Dermis microvascular lymphatic vessel endothelial cell (primary cell): ENCODE measurements around the gene GPR17. TPM values are rescaled to one million over a fixed set of nuclear protein-coding genes. Genes with fewer than 3 reads are reported as not detected.

Experiments used
- DNase-seq, 2 donors: peaks; one replicate each; pipeline versions ENCODE4 v3.0.0 to v3.0.0-alpha.2; 2010; ENCODE audit warnings: low read depth in 2 of 2
- total RNA-seq: library from RNA; depleted of rRNA; stranded (reverse); fragments of >200 nt; gene quantifications from 2 replicates; pipeline ENCODE4 v1.2.1, GENCODE V29; 2014

GPR17 gene
- total RNA-seq, 1 donor from 2014 or later: not detected

DNA sequence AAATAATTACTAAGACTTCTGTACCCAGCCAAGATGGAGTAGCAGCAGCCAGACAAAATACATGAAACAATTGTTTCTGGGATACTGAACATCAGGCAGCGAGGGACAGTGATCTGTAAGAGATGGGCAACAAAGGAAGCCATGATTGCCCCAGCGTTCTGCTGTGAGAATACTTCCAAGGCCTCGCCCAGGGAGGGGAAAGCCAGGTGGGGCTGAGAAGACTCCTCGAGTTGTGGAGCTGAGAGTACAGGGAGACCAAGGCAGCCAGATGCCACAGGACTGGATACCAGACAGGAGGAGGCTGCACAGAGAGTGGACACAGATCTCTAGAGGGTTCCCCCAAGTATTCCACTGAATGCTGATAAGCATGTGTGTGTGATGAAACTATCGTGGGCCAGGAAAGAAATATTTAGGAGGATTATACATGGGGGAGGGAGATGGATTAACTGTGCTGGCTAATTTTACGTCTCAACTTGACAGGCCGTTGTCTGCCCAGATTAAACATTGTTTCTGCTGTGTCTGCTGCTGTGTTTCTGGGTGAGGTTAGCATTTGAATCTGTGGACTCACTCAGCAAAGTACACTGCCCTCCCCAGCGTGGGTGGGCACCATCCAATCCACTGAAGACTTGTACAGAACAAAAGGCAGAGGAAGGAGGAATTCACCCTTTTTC is 39.6 kb downstream of the GPR17 start:
- DNase-seq: no peak

DNA sequence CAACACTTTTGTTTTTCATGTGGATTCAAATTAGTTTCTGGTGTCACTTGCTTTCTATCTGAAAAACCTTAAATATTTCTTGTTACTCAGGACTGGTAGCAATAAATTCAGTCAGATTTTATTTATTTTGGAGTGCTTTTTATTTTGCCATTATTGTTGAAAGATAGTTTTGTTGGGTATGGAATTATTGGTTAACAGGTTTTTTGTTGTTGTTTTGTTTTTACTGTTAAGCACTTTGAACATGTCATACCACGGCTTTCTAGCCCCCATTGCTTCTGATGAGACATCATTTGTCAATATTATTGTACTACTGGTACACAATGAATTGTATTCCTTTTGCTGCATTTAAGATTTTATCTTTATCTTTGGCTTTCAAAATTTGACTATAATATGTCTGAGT is 42.5 kb downstream of the GPR17 start:
- DNase-seq: no peak

DNA sequence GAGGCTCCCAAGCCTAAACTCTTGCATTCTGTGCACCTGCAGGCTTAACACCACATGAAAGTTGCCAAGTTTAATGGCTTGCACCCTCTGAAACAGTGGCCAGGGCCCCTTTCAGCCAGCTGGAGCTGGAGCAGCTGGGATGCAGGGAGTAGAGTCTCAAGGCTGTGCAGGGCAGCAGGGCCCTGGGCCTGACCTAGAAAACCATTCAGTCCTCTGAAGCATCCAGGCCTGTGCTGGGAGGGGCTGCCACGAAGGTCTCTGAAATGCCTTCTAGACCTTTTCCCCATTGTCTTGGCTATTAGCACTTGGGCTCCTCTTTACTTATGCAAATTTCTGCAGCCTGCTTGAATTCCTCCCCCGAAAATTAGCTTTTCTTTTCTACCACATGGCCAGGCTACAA is 44.7 kb downstream of the GPR17 start:
- DNase-seq: no peak

DNA sequence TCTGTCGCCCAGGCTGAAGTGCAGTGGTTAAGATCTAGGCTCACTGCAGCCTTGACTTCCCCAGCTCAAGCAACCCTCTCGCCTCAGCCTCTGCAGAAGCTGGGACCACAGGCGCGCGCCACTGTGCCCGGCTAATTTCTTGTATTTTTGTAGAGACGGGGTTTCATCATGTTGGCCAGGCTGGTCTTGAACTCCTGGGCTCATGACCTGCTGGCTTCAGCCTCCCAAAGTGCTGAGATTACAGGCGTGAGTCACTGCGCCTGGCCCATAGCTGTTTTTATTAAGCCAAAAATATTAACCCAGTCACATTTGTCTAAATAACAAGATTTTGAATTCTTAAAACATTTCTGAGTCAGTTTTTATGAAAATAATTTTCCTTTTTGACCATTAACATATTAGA is 49.0 kb downstream of the GPR17 start:
- DNase-seq: no peak

DNA sequence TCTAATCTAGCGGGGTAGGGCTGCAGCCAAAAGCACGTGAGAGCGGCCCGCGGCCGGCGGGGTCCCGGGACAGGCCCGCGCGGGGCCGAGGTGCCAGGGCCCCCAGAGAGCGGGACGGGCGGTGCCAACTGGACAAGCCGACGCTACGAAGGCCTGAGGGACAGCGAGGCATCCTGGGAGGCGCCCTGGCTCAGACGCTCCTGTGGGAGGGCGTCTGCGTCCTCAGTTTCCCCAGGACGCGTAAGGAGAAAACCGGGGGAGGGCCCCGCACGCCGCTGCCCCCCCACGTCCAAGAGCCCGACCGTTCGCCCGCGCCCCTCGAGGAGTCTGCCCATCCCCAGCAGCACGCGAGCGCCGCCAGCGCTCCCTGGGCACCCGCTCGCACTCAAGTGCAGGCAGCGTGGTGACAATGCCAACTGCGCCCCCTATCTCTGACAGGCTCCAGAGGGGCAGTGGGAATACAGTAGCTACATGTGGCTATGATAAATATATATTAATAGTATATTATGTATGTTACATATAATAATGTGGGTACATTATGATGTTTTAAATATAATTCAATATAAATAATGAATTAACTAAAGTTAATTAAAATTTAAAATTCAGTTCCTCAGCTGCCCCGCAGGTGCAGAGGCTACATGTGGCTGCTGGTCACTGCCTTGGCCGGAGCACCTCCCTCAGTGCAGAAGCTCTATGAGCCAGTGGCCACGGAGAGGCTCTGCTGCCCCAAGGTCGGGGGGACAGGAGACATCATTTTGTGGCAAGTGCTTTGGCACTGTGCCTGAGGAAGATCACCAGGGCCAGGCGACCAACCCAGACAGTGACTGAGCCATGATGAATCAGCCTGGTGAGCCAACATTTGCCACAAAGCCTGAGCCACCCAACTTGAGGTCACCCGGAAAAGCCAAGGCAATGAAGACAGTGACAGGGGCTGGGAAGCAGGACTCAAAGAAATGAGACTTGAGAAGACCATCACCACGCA is 49.8 kb downstream of the GPR17 start:
- DNase-seq: peak; percentile 16 to 32

DNA sequence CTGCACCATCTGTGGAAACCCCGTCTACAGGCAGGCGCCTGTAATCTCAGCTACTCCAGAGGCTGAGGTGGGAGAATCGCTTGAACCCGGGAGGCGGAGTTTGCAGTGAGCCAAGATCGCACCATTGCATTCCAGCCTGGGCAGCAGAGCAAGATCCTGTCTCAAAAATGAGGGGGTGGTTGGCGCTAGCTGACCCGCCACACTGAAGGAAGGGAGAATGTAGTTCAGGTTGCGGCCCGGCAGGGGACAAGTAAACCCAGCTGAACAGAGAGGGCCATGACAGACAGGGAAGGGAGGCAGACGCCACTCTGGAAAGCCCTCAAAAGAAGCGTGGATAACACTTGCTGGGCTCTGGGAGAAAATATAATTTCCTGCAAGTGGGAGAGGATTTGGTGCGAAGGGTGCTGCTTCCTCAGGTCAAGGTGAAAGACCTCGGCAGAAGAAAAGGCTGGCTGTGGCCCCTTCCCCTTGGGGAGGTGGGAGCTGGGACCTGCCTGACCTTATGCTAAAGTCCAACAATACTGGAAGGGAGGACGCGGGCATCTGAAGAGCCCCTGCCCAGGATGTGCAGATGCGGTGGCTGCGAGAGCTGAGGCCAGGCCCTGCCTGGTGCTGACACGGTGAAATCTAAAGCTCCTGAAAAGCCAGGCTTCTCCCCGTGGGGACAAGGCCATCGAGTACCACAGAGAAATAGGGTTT is 51.7 kb downstream of the GPR17 start:
- no peak for DNase-seq

DNA sequence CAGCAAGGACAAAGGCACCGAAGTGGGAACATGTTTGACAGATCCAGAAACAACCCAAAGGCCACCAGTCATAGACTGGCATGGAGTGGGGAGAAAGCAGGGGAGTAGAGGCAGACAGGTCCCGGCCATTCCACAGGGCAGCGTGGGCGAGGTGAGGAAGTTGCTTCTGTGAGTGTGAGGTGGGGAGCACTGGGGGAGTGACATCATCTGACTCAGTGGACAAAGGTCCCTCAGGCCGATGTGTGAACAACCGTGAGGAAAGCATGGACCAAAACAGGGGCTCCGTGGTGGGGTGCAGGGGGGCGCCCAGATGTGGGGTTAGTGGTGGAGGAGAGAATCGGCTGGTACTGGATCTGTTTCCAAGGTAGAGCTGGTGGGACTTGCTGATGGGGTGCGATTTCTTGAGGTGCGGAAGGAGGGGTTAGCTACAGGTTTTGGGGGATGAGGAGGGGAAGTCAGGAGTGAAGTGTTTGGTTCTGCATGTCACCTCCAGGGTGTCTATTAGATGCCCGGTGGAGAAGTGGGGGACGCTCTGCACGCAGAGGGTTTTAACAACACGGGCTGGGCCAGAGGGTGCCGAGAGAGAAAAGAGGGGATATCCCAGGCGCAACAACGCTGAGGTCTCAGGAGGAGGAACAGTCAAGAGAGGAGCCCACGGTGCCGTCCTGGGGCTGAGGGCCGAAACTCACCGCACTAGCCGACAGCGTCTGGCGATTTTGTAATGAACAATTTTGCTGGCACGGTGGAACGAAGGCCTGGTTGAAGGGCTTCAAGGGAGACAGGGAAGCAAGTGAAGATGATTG is 52.8 kb downstream of the GPR17 start:
- no peak for DNase-seq

DNA sequence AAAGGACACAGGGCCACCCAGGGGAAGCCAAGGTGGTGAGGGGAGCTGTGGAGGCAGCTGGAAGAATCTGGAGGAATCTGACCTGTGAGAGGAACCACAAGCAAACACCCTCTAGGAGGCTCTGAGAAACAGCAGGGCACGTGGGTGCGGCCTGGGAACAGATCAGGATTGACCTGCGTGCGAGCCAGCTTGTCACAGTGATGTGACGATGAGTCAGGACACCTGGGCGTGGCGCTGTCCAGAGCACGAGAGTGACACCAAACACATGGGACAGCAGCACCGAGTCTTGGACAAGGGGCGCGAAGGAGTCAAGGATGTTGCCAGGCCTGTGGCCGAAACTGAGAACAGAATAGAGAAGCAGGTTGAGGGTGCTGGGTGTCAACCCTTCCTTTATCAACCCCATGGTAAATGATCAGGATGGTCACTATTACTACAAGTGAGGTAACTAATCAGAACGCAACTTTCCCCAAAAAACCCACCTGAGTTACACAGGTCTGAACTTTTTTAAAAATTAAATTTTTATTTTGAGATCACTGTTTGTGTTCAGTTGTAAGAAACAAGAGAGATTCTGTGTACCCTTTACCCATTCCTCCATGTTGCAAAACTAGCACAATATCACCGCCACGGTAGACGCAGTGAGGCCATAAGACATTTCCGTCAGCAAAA is 54.7 kb downstream of the GPR17 start:
- peak in 1 of 2 donors; percentile 22 for DNase-seq

DNA sequence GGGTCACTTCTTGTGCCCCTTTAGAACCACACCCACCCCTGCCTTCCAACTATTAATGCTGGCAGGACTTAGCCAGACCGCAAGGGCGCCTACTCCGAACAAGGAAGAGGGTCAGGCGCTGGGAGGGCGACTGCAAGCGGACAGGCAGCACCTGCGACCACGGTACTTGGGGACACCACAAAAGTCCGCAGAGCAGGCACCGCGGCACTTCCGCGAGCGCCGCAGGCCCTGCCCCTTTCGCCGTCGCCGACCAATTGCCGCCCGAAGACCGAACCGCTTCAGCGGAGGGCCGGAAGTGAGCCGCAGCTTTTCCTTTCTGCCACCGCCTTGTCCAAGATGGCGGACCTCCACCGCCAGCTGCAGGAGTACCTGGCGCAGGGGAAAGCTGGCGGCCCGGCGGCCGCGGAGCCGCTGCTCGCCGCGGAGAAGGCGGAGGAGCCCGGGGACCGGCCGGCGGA is 55.3 kb downstream of the GPR17 start, which contains the start of gene SFT2D3:
TSS of gene SFT2D3 (plus strand) at position 305 of the 458 bp plus-strand sequence. CDS start at position 337, 32 bp downstream.
- peak; percentile 87 to 94 for DNase-seq

DNA sequence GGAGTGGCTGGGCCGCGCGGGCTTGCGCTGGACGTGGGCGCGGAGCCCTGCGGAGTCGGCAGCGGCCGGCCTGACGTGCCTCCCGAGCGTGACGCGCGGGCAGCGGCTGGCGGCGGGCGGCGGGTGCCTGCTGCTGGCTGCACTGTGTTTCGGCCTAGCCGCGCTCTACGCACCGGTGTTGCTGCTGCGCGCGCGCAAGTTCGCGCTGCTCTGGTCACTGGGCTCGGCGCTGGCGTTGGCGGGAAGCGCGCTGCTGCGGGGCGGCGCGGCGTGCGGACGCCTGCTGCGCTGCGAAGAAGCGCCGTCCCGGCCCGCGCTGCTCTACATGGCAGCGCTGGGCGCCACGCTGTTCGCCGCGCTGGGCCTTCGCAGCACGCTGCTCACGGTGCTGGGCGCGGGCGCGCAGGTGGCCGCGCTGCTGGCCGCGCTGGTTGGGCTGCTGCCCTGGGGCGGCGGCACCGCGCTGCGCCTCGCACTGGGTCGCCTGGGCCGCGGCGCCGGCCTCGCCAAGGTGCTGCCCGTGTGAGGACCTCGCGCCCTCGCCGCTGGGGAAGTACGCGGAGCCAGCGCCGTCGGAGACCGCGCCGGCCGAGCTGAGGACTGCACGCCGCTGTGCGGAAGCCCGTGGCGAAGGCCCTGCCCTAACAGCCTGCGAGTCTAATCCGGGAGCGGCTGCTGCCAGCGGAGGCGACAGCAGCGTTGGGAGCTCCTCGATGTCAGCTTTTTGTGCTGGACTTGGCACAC is 55.9 kb downstream of the GPR17 start:
- DNase-seq: peak; percentile 62 to 83

Other genes starting within 250 kb of the GPR17 start
- gene PROC, start 227.7 kb upstream of the GPR17 start, total RNA-seq: under 0.01 TPM in 2 replicates
- 21.7 and 26.2 TPM in 2 replicates for gene IWS1, start 119.7 kb upstream of the GPR17 start, total RNA-seq
- gene MYO7B, start 110.5 kb upstream of the GPR17 start, total RNA-seq: 0.13 TPM in 2 replicates
- gene LIMS2, start 29.4 kb downstream of the GPR17 start, total RNA-seq: 3.1 and 5.3 TPM in 2 replicates
- gene SFT2D3, start 55.3 kb downstream of the GPR17 start, total RNA-seq: 3.5 and 4.9 TPM in 2 replicates
- 21.3 and 22.0 TPM in 2 replicates for gene WDR33, start 165.0 kb downstream of the GPR17 start, total RNA-seq
- gene POLR2D, start 212.0 kb downstream of the GPR17 start, total RNA-seq: 22.9 and 25.5 TPM in 2 replicates
- 12.2 and 16.3 TPM in 2 replicates for gene AMMECR1L, start 239.8 kb downstream of the GPR17 start, total RNA-seq